K562 (cell line): ENCODE data around the gene TTLL10. TPM values are rescaled to one million over a fixed set of nuclear protein-coding genes. Genes with fewer than 3 reads are reported as not detected.

Experiments
- ATAC-seq: fragments of 200-7000 bp; cut with Tn5 transposase; 3 replicates; pipeline ENCODE4 v1.9.1; 2020; ENCODE audit warnings: moderate library complexity
- BruUV-seq: library from RNA; stranded (reverse); fragments of 400-500 nt; replicated peaks from 2 replicates; lab custom pipeline; 2021; lab: Mats Ljungman, UMichigan
- CTCF ChIA-PET: fragments of 300-600 bp; formaldehyde crosslinking; extraction: SDS; loops from one replicate; lab custom pipeline; 2021; ENCODE audit warnings: low intra/inter-chr PET ratio; lab: Yijun Ruan, JAX
- POLR2A ChIA-PET: fragments of 300-600, 350-650 bp; sonication (Branson Sonifier 250); formaldehyde crosslinking; extraction: SDS; loops from one replicate; lab custom pipeline; 2021; ENCODE audit warnings: antibody characterized with exemption, inconsistent platforms; lab: Yijun Ruan, JAX
- DNase-seq, 4 experiments: peaks; one replicate each; pipeline versions ENCODE4 v3.0.0 to v3.0.0-alpha.2; 2011 to 2018; ENCODE audit warnings: low spot score in 3 of 4, mixed read lengths in 3 of 4; ENCODE audit errors: extremely low read depth in 1 of 4
- FAIRE-seq: peaks from 2 replicates; lab custom pipeline; 2011; peaks lifted over from hg19 to GRCh38; lab: Jason Lieb, UNC
- H2AFZ ChIP-seq: 2 replicates; pipeline ENCODE4 v1.6.0; 2011; ENCODE audit warnings: low read depth, low read length, control low read depth, inconsistent platforms
- H3K27ac ChIP-seq: fragments of 200-600 bp; 3 replicates; pipeline ENCODE4 v1.8.0; 2011; ENCODE audit warnings: low read depth, mild to moderate bottlenecking, control low read depth, inconsistent platforms, low read length, moderate library complexity, mixed read lengths; ENCODE audit errors: extremely low read depth
- H3K27me3 ChIP-seq, 2 experiments: fragments of 300-600 bp in 1 of 2; 2 replicates in 1 of 2; 3 replicates in 1 of 2; pipeline versions ENCODE4 v1.6.0 to v1.8.0; 2011; ENCODE audit warnings: inconsistent platforms in 2 of 2, low read length in 2 of 2, mild to moderate bottlenecking in 1 of 2, mixed read lengths in 1 of 2, moderate library complexity in 1 of 2; ENCODE audit not compliant: control insufficient read depth in 2 of 2, insufficient read depth in 2 of 2
- H3K36me3 ChIP-seq: fragments of 300-600 bp; 3 replicates; pipeline ENCODE4 v1.8.0; 2011; ENCODE audit warnings: mild to moderate bottlenecking, low read length, inconsistent platforms; ENCODE audit not compliant: control insufficient read depth, insufficient read depth
- H3K4me1 ChIP-seq, 2 experiments: fragments of 200-600 bp in 1 of 2; replicated peaks in 1 of 2; 2 replicates in 1 of 2; 3 replicates in 1 of 2; pipeline versions ENCODE4 v1.5.1 to v1.8.0; 2011; ENCODE audit warnings: inconsistent platforms in 2 of 2, low read length in 2 of 2, mild to moderate bottlenecking in 1 of 2, mixed read lengths in 1 of 2, moderate library complexity in 1 of 2; ENCODE audit not compliant: control insufficient read depth in 2 of 2, insufficient read depth in 2 of 2
- H3K4me2 ChIP-seq: 2 replicates; pipeline ENCODE4 v1.6.1; 2011; ENCODE audit warnings: low read length, control low read depth, inconsistent platforms, mixed read lengths; ENCODE audit not compliant: insufficient read depth
- H3K4me3 ChIP-seq: fragments of 200-600 bp; sonication (generic), shearing (Covaris generic); 2 replicates; pipeline ENCODE4 v1.5.1; 2016; ENCODE audit warnings: control low read depth, inconsistent platforms
- H3K79me2 ChIP-seq: fragments of 200-600 bp; 3 replicates; pipeline ENCODE4 v1.8.0; 2011; ENCODE audit warnings: low read length, inconsistent platforms; ENCODE audit not compliant: control insufficient read depth, insufficient read depth
- H3K9ac ChIP-seq, 2 experiments: 2 replicates each; pipeline versions ENCODE4 v1.6.0 to v1.6.1; 2011; ENCODE audit warnings: low read depth in 2 of 2, low read length in 2 of 2, control low read depth in 1 of 2, inconsistent platforms in 1 of 2, mild to moderate bottlenecking in 1 of 2, mixed read lengths in 1 of 2; ENCODE audit not compliant: insufficient read depth in 1 of 2
- H3K9me1 ChIP-seq: one replicate; pipeline ENCODE4 v1.6.0; 2011; ENCODE audit warnings: inconsistent platforms, mild to moderate bottlenecking, low read length, moderate library complexity; ENCODE audit not compliant: control insufficient read depth, insufficient read depth
- H3K9me3 ChIP-seq: replicated peaks from 2 replicates; pipeline ENCODE4 v1.5.1; 2011; ENCODE audit warnings: low read depth, low read length, inconsistent platforms; ENCODE audit not compliant: control insufficient read depth, insufficient read depth
- H4K20me1 ChIP-seq: replicated peaks from 2 replicates; pipeline ENCODE4 v1.6.1; 2011; ENCODE audit warnings: low read length, inconsistent platforms, mixed read lengths; ENCODE audit not compliant: control insufficient read depth, insufficient read depth
- ARID1B ChIP-seq: fragments of 450-650 bp; IDR thresholded peaks from 2 replicates; pipeline ENCODE4 v1.6.1; 2016; ENCODE audit warnings: antibody characterized with exemption, mild to moderate bottlenecking, inconsistent platforms
- CBFA2T2 ChIP-seq: fragments of 450-650 bp; conservative IDR thresholded peaks from 2 replicates; pipeline ENCODE4 v1.6.1; 2017; ENCODE audit warnings: mild to moderate bottlenecking
- CBFA2T3 ChIP-seq: fragments of 450-650 bp; IDR thresholded peaks from 2 replicates; pipeline ENCODE4 v1.6.1; 2017
- KDM2B ChIP-seq: fragments of 250-450 bp; sonication (Bioruptor Pico); IDR thresholded peaks from 2 replicates; pipeline ENCODE4 v1.8.0; 2021; ENCODE audit warnings: mild to moderate bottlenecking, moderate library complexity
- L3MBTL2 ChIP-seq: fragments of 450-650 bp; IDR thresholded peaks from 2 replicates; pipeline ENCODE4 v1.6.1; 2016; ENCODE audit warnings: mild to moderate bottlenecking, moderate library complexity
- LCOR ChIP-seq: sonication (generic); formaldehyde crosslinking; IDR thresholded peaks from 2 replicates; pipeline ENCODE4 v1.8.0; 2022; ENCODE audit warnings: mild to moderate bottlenecking, missing genetic modification reagents
- MAZ ChIP-seq, 2 experiments: fragments of 450-650 bp in 1 of 2; sonication (generic) in 1 of 2; formaldehyde crosslinking; IDR thresholded peaks in 1 of 2; conservative IDR thresholded peaks in 1 of 2; 2 replicates each; pipeline versions ENCODE4 v1.4.0 to v1.5.0; 2020; ENCODE audit warnings: mild to moderate bottlenecking in 1 of 2, missing genetic modification reagents in 1 of 2
- NCOA2 ChIP-seq, 2 experiments: fragments of 450-650 bp; IDR thresholded peaks; 2 replicates each; pipeline ENCODE4 v1.6.1; 2018; ENCODE audit warnings: mild to moderate bottlenecking in 2 of 2, moderate library complexity in 1 of 2; ENCODE audit not compliant: partially characterized antibody in 2 of 2
- NFIC ChIP-seq: fragments of 450-650 bp; IDR thresholded peaks from 2 replicates; pipeline ENCODE4 v1.6.1; 2017; ENCODE audit warnings: mild to moderate bottlenecking, inconsistent platforms
- PCBP1 ChIP-seq: fragments of 200-400 bp; formaldehyde crosslinking; IDR thresholded peaks from 2 replicates; pipeline ENCODE4 v1.6.1; 2018; ENCODE audit warnings: mild to moderate bottlenecking, low read depth, low read length; ENCODE audit not compliant: poor library complexity, severe bottlenecking
- RCOR1 ChIP-seq, 2 experiments: IDR thresholded peaks; 2 replicates each; pipeline ENCODE4 v1.6.1; 2012; ENCODE audit warnings: low read depth in 2 of 2, low read length in 2 of 2, borderline replicate concordance in 1 of 2, improper control_type of control experiment in 1 of 2
- TAL1 ChIP-seq: fragments of 450-650 bp; IDR thresholded peaks from 2 replicates; pipeline ENCODE4 v1.6.1; 2016; ENCODE audit warnings: mild to moderate bottlenecking
- WGBS: fragments of 100-300 bp; shearing (Covaris generic); methylation state at CpG from one replicate; pipeline ENCODE4 v1.1.6; 2016; ENCODE audit warnings: low coverage, mixed read lengths; ENCODE audit not compliant: insufficient coverage; ENCODE audit errors: missing lambda C conversion rate; 5-methylcytosine and 5-hydroxymethylcytosine counted together
- in situ Hi-C: fragments of 300-500 bp; cut with MboI; formaldehyde crosslinking; loops from 4 replicates; pipeline ENCODE4 v1.15.0; 2018; ENCODE audit warnings: inconsistent platforms, mixed read lengths
- intact Hi-C: fragments of 100-400 bp; cut with micrococcal nuclease; formaldehyde crosslinking; loops from 2 replicates; pipeline ENCODE4 v1.14.2; 2022
- polyA plus RNA-seq, 8 experiments: library from polyadenylated mRNA; depleted of rRNA in 4 of 8; stranded (reverse) in 5 of 8; unstranded in 3 of 8; fragments of >200 nt; fragmentation: Nextera tagmentation in 2 of 8; fragmentation: Illumina TruSeq in 1 of 8; extraction: Ambion mirVana in 2 of 8; extraction: Trizol in 1 of 8; gene quantifications; 2 replicates each; pipeline versions ENCODE4 v1.2.1 to v1.2.3, GENCODE V29; 2011 to 2014; ENCODE audit warnings: inconsistent platforms in 1 of 8, missing spikeins in 1 of 8
- total RNA-seq, 7 experiments: library from RNA; depleted of rRNA in 6 of 7; stranded (reverse); fragments of >200 nt in 6 of 7; fragmentation: Illumina TruSeq in 2 of 7; extraction: Trizol in 2 of 7; gene quantifications; 2 replicates each; pipeline versions ENCODE4 v1.2.1 to v1.2.3, GENCODE V29; 2011 to 2021; ENCODE audit warnings: low replicate concordance in 1 of 7
- TF ChIP-seq, protein P1 (sequence below): fragments of 250-450 bp; sonication (Bioruptor Pico); IDR thresholded peaks from 2 replicates; pipeline ENCODE4 v1.5.0; 2020; ENCODE audit warnings: mild to moderate bottlenecking, borderline replicate concordance
- TF ChIP-seq, protein P2 (sequence below): fragments of 450-650 bp; IDR thresholded peaks from 2 replicates; pipeline ENCODE4 v1.6.1; 2016; ENCODE audit warnings: mild to moderate bottlenecking
- TF ChIP-seq, protein P3 (sequence below): fragments of 450-650 bp; IDR thresholded peaks from 2 replicates; pipeline ENCODE4 v1.6.1; 2017; ENCODE audit warnings: mild to moderate bottlenecking, moderate library complexity

The TTLL10 gene
- total and polyA plus RNA-seq, 9 of the 15 experiments (the other 6 are each of a cell fraction or from before 2014, with no cell fraction given), result not detected

DNA sequence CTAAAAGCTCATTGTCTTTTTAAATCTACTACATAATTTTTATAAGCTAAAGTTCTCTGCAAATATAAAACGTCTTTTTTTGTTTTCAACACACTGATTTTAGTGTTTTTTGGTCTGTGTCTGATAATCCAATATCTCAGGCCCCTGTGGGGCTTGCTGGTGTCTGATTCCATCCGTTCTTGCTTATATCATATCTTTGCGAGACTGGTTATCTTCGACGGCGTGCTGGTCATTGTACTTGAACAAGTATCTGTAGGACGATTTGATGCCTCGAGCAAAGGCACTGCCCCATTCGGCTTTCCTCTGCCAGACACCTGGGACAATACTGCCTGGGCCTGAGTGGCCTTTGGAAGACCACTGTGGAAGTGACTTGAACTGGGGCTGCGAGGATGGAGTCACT, 18.4 kb upstream of the TTLL10 start:
- Histone ChIP-seq H3K4me3 (no peak overlapping the region), H3K9me1 (no peaks in the 10 kb centered on the region), H3K36me3 (no peaks in the 10 kb centered on the region), H3K9ac (peak overlapping the region in 1 of 2 experiments; percentile 27; a peak in 1 of 4 replicates), H2AFZ (no peak overlapping the region), H3K27ac (no peak overlapping the region), H4K20me1 (no peaks in the 10 kb centered on the region), H3K4me2 (no peak overlapping the region), H3K4me1 (peaks cover 25 to 51% of the 10 kb centered on the region in 2 experiments), H3K27me3 (peaks cover 0 to 4% of the 10 kb centered on the region in 2 experiments; a peak in 2 of 5 replicates), H3K79me2 (no peaks in the 10 kb centered on the region), H3K9me3 (no peaks in the 10 kb centered on the region)
- CTCF ChIA-PET, result no interaction called here
- BruUV-seq, result no TSS peak
- ATAC-seq, result no peak
- intact Hi-C loops, result no loop called here
- POLR2A ChIA-PET, result interaction anchor here (0.6 to 1.0 kb wide), 2 partner anchors 28 to 241 kb away, joined by 3 to 4 read pairs; no protein-coding TSS in a partner anchor
- peak; percentile 56 for FAIRE-seq
- 5% methylated on average over 10 of the region's 10 CpGs for WGBS
- in situ Hi-C loops, result no loop called here
- TF ChIP-seq RCOR1 (IDR thresholded peaks at IDR 0.05; ENCODE audit: borderline replicate concordance in 1 of 2, low read depth in 2 of 2, low read length in 2 of 2) (peak in 1 of 2 experiments; percentile 26; a peak in 1 of 4 replicates), CBFA2T3 (peak; percentile 73), CBFA2T2 (peak; percentile 54), NFIC (0 out of 2 replicates have a peak, but pooled peaks have one; percentile 5), L3MBTL2 (0 out of 2 replicates have a peak, but pooled peaks have one; percentile 20), PCBP1 (no peak), LCOR (CRISPR knock-in tag) (0 out of 2 replicates have a peak, but pooled peaks have one; percentile 9), MAZ (CRISPR knock-in tag; conservative IDR thresholded peaks at IDR 0.05 in 1 of 2, IDR thresholded peaks at IDR 0.05 in 1 of 2) (no peak), NCOA2 (IDR thresholded peaks at IDR 0.05; ENCODE audit: partially characterized antibody in 2 of 2) (no peak), TAL1 (peak; percentile 53; the same call in 1 of the 2 replicates), KDM2B (CRISPR knock-in tag) (no peak), ARID1B (peak; percentile 23; the same call in 1 of the 2 replicates)
- TF ChIP-seq, protein P1, sequence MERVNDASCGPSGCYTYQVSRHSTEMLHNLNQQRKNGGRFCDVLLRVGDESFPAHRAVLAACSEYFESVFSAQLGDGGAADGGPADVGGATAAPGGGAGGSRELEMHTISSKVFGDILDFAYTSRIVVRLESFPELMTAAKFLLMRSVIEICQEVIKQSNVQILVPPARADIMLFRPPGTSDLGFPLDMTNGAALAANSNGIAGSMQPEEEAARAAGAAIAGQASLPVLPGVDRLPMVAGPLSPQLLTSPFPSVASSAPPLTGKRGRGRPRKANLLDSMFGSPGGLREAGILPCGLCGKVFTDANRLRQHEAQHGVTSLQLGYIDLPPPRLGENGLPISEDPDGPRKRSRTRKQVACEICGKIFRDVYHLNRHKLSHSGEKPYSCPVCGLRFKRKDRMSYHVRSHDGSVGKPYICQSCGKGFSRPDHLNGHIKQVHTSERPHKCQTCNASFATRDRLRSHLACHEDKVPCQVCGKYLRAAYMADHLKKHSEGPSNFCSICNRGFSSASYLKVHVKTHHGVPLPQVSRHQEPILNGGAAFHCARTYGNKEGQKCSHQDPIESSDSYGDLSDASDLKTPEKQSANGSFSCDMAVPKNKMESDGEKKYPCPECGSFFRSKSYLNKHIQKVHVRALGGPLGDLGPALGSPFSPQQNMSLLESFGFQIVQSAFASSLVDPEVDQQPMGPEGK, result no peak
- TF ChIP-seq, protein P2, sequence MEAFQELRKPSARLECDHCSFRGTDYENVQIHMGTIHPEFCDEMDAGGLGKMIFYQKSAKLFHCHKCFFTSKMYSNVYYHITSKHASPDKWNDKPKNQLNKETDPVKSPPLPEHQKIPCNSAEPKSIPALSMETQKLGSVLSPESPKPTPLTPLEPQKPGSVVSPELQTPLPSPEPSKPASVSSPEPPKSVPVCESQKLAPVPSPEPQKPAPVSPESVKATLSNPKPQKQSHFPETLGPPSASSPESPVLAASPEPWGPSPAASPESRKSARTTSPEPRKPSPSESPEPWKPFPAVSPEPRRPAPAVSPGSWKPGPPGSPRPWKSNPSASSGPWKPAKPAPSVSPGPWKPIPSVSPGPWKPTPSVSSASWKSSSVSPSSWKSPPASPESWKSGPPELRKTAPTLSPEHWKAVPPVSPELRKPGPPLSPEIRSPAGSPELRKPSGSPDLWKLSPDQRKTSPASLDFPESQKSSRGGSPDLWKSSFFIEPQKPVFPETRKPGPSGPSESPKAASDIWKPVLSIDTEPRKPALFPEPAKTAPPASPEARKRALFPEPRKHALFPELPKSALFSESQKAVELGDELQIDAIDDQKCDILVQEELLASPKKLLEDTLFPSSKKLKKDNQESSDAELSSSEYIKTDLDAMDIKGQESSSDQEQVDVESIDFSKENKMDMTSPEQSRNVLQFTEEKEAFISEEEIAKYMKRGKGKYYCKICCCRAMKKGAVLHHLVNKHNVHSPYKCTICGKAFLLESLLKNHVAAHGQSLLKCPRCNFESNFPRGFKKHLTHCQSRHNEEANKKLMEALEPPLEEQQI, result no peak
- TF ChIP-seq, protein P3, sequence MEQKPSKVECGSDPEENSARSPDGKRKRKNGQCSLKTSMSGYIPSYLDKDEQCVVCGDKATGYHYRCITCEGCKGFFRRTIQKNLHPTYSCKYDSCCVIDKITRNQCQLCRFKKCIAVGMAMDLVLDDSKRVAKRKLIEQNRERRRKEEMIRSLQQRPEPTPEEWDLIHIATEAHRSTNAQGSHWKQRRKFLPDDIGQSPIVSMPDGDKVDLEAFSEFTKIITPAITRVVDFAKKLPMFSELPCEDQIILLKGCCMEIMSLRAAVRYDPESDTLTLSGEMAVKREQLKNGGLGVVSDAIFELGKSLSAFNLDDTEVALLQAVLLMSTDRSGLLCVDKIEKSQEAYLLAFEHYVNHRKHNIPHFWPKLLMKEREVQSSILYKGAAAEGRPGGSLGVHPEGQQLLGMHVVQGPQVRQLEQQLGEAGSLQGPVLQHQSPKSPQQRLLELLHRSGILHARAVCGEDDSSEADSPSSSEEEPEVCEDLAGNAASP, result no peak
- peak in 1 of 4 experiments; percentile 34 for DNase-seq
